Activated T-helper 17 cell treated with anti-CD3 and anti-CD28 coated beads, Interleukin-2, amount 50 U/mL, for 72 hours (primary cell): ENCODE measurements around the gene PCDHA13. TPM values are rescaled to one million over a fixed set of nuclear protein-coding genes. Genes with fewer than 3 reads are reported as not detected.
"Not testable (repeated sequence)": the region's sequence is repeated elsewhere in the genome, so short reads cannot be mapped to it uniquely, and the experiment has no call there.

Experiments used
- ATAC-seq: fragments of 150-1000 bp; cut with Tn5 transposase; replicated peaks from 2 replicates; pipeline ENCODE4 v1.10.0; 2021; ENCODE audit warnings: mild to moderate bottlenecking, moderate library complexity
- H3K27ac Mint-ChIP-seq: one replicate; pipeline ENCODE4 v1.8.0; 2022; ENCODE audit warnings: mixed read lengths
- H3K27me3 Mint-ChIP-seq: one replicate; pipeline ENCODE4 v1.8.0; 2022; ENCODE audit warnings: mixed read lengths
- H3K36me3 Mint-ChIP-seq: one replicate; pipeline ENCODE4 v1.8.0; 2022; ENCODE audit warnings: low read depth, mild to moderate bottlenecking, mixed read lengths
- H3K4me1 Mint-ChIP-seq: one replicate; pipeline ENCODE4 v1.8.0; 2022; ENCODE audit warnings: mixed read lengths
- H3K4me3 Mint-ChIP-seq: one replicate; pipeline ENCODE4 v1.8.0; 2022; ENCODE audit warnings: mild to moderate bottlenecking, mixed read lengths
- H3K9me3 Mint-ChIP-seq: one replicate; pipeline ENCODE4 v1.8.0; 2022; ENCODE audit warnings: mixed read lengths
- total RNA-seq, 2 donors: library from RNA; stranded (reverse); gene quantifications; one replicate each; pipeline ENCODE4 v1.2.3, GENCODE V29; 2022

Gene PCDHA13
- total RNA-seq, 2 donors from 2014 or later, result not detected

GRCh38 chr5:140857987-140858240, 24.0 kb upstream of the PCDHA13 start:
- Mint-ChIP-seq H3K4me3 (no peak overlapping the region), H3K36me3 (no peaks in the 10 kb centered on the region), H3K27me3 (peaks cover 21% of the 10 kb centered on the region), H3K9me3 (peaks cover 9% of the 10 kb centered on the region), H3K27ac (no peak overlapping the region), H3K4me1 (no peaks in the 10 kb centered on the region)
- no peak for ATAC-seq

- no peaks in the 10 kb centered on the region for H3K9me3 Mint-ChIP-seq
- no peaks in the 10 kb centered on the region for H3K4me1 Mint-ChIP-seq
- ATAC-seq, result no peak
- no peak overlapping the region for H3K4me3 Mint-ChIP-seq
- peaks cover 20% of the 10 kb centered on the region for H3K27me3 Mint-ChIP-seq
- H3K27ac Mint-ChIP-seq, result no peak overlapping the region
- H3K36me3 Mint-ChIP-seq, result no peaks in the 10 kb centered on the region
These were observed 19.3 kb upstream of the PCDHA13 start for GRCh38 chr5:140862441-140863295.

- Mint-ChIP-seq H3K27ac (no peak within 1 kb of the TSS), H3K4me3 (no peak within 1 kb of the TSS), H3K9me3 (peaks cover 8% of the 10 kb centered on the region), H3K4me1 (no peaks in the 10 kb centered on the region), H3K27me3 (peaks cover 18% of the 10 kb centered on the region), H3K36me3 (no peaks in the 10 kb centered on the region)
- ATAC-seq, result no peak
These were observed 13.0 kb upstream of the PCDHA13 start, which contains the start of gene PCDHA11 for GRCh38 chr5:140868721-140869554. PCDHA11 (plus strand) TSS chr5:140868957; CDS start chr5:140869104, 147 bp downstream.

GRCh38 chr5:140869555-140869886, 12.4 kb upstream of the PCDHA13 start:
- peaks cover 22% of the 10 kb centered on the region for H3K27me3 Mint-ChIP-seq
- ATAC-seq, result no peak
- no peak overlapping the region for H3K4me3 Mint-ChIP-seq
- no peaks in the 10 kb centered on the region for H3K36me3 Mint-ChIP-seq
- no peak overlapping the region for H3K27ac Mint-ChIP-seq
- peaks cover 8% of the 10 kb centered on the region for H3K9me3 Mint-ChIP-seq
- no peaks in the 10 kb centered on the region for H3K4me1 Mint-ChIP-seq

GRCh38 chr5:140870221-140871201, 11.4 kb upstream of the PCDHA13 start:
- H3K36me3 Mint-ChIP-seq, result no peaks in the 10 kb centered on the region
- H3K4me1 Mint-ChIP-seq, result no peaks in the 10 kb centered on the region
- peaks cover 24% of the 10 kb centered on the region for H3K27me3 Mint-ChIP-seq
- H3K4me3 Mint-ChIP-seq, result no peak overlapping the region
- peaks cover 8% of the 10 kb centered on the region for H3K9me3 Mint-ChIP-seq
- H3K27ac Mint-ChIP-seq, result no peak overlapping the region
- ATAC-seq, result no peak

GRCh38 chr5:140875085-140876065, 6.5 kb upstream of the PCDHA13 start, which contains the start of gene PCDHA12:
PCDHA12 (plus strand) TSS chr5:140875308; CDS start chr5:140875473, 165 bp downstream.
- Mint-ChIP-seq H3K27ac (no peak within 1 kb of the TSS), H3K4me3 (no peak within 1 kb of the TSS), H3K9me3 (peaks cover 9% of the 10 kb centered on the region), H3K27me3 (peaks cover 31% of the 10 kb centered on the region), H3K36me3 (no peaks in the 10 kb centered on the region), H3K4me1 (no peaks in the 10 kb centered on the region)
- ATAC-seq, result no peak

- H3K27me3 Mint-ChIP-seq, result peaks cover 41% of the 10 kb centered on the region
- H3K4me3 Mint-ChIP-seq, H3K27ac Mint-ChIP-seq, H3K36me3 Mint-ChIP-seq, H3K4me1 Mint-ChIP-seq, ATAC-seq: not testable (repeated sequence)
- peaks cover 14% of the 10 kb centered on the region for H3K9me3 Mint-ChIP-seq
These were observed 5.2 kb upstream of the PCDHA13 start for GRCh38 chr5:140876541-140877261.

GRCh38 chr5:140877262-140877581, 4.7 kb upstream of the PCDHA13 start:
- Mint-ChIP-seq H3K27ac (no peak overlapping the region), H3K36me3 (no peaks in the 10 kb centered on the region), H3K27me3 (peaks cover 43% of the 10 kb centered on the region), H3K4me1 (no peaks in the 10 kb centered on the region), H3K4me3 (no peak overlapping the region), H3K9me3 (peaks cover 14% of the 10 kb centered on the region)
- no peak for ATAC-seq

GRCh38 chr5:140882591-140882899, 621 bp downstream of the PCDHA13 start:
- Mint-ChIP-seq H3K4me3 (no peak overlapping the region), H3K27ac (no peak overlapping the region), H3K9me3 (peaks cover 16% of the 10 kb centered on the region), H3K27me3 (peaks cover 26% of the 10 kb centered on the region), H3K4me1 (no peaks in the 10 kb centered on the region), H3K36me3 (no peaks in the 10 kb centered on the region)
- no peak for ATAC-seq

GRCh38 chr5:140883373-140883772, 1.4 kb downstream of the PCDHA13 start:
- Mint-ChIP-seq H3K4me3 (no peak overlapping the region), H3K4me1 (no peaks in the 10 kb centered on the region), H3K9me3 (peaks cover 16% of the 10 kb centered on the region), H3K27ac (no peak overlapping the region), H3K36me3 (no peaks in the 10 kb centered on the region), H3K27me3 (peaks cover 27% of the 10 kb centered on the region)
- ATAC-seq, result no peak

GRCh38 chr5:140883927-140884697, 2.2 kb downstream of the PCDHA13 start:
- H3K4me1 Mint-ChIP-seq, result no peaks in the 10 kb centered on the region
- no peak for ATAC-seq
- no peak overlapping the region for H3K4me3 Mint-ChIP-seq
- H3K9me3 Mint-ChIP-seq, result peaks cover 11% of the 10 kb centered on the region
- H3K27ac Mint-ChIP-seq, result no peak overlapping the region
- no peaks in the 10 kb centered on the region for H3K36me3 Mint-ChIP-seq
- peaks cover 22% of the 10 kb centered on the region for H3K27me3 Mint-ChIP-seq

GRCh38 chr5:140916325-140916724, 34.4 kb downstream of the PCDHA13 start:
- peaks cover 4% of the 10 kb centered on the region for H3K9me3 Mint-ChIP-seq
- H3K27me3 Mint-ChIP-seq, result peaks cover 3% of the 10 kb centered on the region
- no peak overlapping the region for H3K4me3 Mint-ChIP-seq
- no peak overlapping the region for H3K27ac Mint-ChIP-seq
- H3K36me3 Mint-ChIP-seq, result no peaks in the 10 kb centered on the region
- no peak for ATAC-seq
- H3K4me1 Mint-ChIP-seq, result no peaks in the 10 kb centered on the region
